OCI-M2 (cell line): ENCODE measurements around the gene DIAPH3.

Experiments
- DNase-seq: peaks from one replicate; lab custom pipeline; 2025; ENCODE audit not compliant: unreplicated experiment; lab: John Stamatoyannopoulos, UW

The DIAPH3 gene

DNA sequence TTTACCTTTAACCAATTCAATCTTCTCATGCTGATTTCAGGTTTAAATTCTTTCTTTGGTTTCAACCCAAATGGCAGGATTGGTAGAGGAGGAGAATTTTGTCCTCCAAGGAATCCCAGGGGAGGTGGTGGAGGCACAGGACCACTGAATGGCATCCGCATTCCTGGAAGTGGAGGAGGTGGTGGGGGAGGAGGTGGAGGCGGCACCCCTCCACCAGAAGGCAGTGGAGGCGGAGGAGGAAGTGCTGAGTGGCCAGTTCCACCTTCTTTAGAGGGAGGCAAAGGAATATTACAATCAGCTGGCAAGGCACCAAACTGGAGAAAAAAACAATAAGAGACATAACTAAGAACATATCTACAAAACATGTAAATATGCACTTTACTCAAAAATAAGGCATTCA lies 192.9 kb downstream of the DIAPH3 start:
- no peak for DNase-seq

DNA sequence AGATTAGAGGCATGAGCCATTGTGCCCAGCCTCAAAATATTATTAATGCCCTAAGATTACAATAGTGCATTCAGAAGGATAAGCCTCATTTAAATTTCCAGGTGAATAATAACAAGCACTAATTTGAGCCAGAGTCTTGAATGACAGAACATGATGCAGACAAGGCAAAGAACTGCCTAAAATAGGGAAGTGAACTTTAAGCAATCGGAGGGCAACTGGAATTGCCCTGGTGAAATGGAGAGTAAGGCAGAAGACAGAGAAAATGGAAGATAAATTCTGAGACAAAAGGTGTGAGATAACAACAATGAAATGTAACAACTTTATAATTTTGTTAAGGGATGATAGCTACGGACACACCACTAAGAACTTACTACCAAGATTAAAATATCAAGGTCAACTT lies 199.9 kb downstream of the DIAPH3 start:
- no peak for DNase-seq

DNA sequence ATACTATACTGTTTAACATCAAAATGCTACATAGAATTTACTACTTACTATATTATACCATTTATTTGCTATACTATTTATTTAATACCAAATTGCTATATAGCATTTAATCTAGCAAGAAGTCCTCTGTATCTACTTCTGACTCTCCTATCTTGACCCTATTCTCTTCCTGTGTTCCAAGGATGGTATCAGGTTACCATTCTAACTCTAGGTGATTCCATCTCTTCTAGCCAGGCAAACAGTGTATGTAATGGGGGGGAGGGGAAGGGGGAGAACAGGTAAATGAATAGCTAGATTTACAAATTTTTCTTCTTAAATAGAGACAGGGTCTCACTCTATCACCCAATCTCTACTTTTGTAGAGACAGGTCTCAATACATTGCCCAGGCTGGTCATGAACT lies 200.3 kb downstream of the DIAPH3 start:
- no peak for DNase-seq

DNA sequence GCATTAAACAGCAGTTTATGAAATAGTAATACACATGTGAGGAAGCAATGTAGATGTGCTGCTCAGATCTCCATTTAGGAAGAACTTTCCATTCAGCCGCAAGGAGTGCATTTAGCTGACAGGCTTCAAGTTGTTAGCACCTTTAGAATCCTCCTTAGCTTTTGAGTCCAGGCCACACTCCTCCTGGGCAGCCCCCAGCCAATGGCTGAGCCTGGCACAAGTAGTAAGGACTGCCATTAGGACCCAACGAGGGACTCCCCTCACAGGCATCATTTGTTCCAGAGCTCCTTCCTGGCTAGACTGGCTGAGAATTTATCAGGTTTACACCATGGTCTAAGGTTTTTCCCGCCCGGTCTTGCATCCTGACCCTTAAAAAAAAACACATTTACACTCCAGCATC lies 201.4 kb downstream of the DIAPH3 start:
- no peak for DNase-seq

DNA sequence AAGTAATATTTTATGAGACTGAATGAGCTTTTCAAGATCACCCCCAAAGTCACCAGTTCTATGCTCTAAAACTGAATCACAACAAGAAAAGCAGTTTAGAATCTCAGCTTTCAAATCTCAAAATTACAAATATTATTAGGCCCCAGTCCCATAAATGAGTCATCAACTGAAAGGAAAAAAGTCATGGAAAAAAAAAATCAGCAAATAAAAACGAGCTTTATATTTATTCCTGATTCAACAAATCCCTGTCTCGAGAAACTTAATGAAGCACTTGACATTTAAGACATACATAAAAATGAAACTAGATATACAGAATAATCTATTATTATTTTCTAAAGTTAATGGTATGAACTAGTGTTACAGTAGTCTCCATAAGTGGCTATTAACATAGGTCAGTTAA lies 203.0 kb downstream of the DIAPH3 start:
- no peak for DNase-seq

DNA sequence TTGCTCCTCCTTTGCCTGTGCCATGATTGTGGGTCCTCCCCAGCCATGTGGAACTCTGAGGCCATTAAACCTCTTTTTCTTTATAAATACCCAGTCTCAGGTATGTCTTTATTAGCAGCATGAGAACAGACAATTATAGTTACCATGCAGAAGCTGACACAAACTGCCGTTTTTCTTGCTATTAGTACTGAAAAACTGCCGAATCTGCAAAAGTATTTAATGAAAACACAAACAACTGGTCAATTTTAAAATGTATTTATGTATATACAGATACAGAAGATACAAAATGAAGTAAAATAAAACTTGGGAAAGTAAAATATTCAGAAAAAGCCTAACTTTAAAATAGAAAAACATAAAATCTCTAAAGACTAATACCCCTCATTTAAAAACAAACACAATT lies 206.3 kb downstream of the DIAPH3 start:
- DNase-seq, result no peak

DNA sequence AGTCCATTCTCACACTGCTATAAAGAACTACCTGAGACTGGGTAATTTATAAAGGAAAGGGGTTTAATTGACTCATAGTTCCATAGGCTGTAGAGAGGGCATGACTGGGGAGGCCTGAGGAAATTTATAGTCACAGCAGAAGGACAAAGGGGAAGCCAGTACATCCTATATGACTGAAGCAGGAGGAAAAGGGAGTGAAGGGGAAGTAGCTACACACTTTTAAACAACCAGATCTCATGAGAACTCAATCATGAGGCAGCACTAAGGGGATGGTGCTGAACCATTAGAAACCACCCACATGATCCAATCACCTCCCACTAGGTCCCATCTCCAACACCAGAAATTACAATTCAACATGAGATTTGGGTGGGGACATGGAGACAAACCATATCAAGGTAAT lies 209.1 kb downstream of the DIAPH3 start:
- DNase-seq, result no peak

DNA sequence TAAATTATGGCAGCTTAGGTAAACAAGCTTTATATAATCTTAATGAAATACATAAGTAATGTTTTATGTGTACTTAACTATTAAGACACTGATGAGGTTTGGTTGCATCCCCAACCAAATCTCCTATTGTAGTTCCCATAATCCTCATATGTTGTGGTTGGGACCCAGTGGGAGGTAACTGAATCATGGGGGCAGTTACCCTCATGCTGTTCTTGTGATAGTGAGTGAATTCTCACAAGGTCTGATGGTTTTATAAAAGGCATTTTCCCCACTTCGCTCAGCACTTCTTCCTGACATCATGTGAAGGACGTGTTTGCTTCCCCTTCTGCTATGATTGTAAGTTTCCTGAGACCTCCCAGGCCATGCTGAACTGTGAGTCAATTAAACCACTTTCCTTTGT lies 212.7 kb downstream of the DIAPH3 start:
- DNase-seq, result no peak

DNA sequence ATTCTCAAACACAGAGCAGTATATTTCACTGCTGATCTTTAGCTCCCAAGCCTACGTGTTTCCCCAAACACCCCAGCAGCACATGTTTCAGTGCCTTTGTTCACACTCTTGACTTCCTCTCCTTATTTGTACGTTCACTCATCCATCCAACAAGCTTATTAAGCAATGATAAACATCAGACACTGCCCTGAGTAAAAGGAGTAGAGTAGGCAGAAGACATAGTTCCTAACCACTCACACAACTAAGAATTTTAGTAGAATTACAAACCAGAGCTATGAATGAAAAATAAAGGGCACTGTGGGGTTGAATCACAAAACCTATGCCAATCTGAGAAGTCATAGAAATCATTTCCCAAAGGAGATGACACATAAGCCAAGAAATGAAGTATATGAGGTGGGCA lies 213.5 kb downstream of the DIAPH3 start:
- no peak for DNase-seq

DNA sequence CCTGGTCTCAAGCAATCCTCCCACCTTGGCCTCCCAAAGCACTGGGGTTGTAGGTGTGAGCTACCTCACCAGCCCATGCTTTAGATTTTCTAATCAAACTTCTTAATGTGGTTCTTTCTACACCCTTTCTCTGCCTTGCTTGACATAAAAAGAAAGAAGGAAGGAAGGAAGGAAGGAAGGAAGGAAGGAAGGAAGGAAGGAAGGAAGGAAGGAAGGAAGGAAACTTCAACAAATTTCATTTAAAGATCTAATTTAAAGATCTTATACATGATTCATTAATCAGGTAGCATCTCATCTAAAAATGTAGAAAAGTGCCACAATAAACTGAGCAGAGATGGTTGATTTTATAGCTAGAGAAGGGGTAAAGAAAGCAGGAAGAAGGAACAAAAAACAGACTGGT lies 215.0 kb downstream of the DIAPH3 start:
- no peak for DNase-seq

DNA sequence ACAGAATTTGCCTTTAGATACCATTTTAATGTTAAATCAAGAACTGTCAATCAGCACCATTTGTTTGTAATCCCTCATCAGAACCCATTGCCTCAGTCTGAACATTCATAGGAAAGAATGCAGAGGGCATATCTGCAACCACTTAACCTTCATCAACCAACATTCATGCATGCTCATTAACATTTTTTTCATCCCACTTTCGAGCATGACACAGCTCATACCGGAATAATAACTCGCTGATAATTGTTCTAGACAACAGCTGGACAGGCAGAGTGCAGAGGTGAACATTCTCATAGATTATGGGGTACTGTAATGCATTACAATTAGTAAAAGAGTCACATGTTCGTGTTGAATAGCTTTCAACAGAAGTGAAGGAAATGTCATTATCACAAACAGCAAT lies 216.8 kb downstream of the DIAPH3 start:
- DNase-seq, result no peak

DNA sequence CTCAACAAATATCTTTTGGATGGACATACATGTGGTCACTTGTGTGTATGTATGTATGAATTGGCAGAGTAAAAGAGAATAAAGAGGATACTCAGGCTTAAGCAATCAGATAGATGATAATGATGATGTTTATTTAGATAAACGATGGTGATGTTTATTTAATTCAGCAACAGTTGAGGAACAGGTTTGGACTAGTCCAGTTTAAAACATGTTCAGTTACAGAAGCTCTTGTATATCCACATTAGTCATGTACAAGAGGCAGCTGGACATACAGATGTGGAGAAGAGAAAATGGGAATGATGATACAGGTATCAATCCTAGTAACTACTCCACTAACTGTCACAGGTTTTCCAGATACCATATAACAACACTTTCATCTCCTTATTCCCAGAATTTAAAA lies 232.1 kb downstream of the DIAPH3 start:
- DNase-seq, result no peak

DNA sequence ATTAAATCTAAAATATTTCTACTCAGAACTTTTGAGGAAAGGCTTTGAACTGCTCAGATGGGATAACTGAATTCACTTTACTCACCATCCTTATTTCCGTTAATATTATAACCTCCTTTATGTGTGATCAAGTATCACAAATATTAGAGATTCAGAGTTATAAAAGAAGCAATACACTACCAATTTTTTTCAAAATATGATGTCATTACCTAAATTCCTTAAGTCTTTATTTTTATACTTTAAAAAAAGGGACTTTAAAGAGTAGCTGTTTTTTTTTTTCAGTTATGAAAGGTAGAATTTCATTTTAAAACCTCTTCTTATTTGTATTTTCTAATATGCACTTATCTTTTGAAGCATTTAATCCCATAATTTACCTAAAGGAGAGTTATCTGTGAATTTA lies 239.5 kb downstream of the DIAPH3 start:
- DNase-seq, result no peak

DNA sequence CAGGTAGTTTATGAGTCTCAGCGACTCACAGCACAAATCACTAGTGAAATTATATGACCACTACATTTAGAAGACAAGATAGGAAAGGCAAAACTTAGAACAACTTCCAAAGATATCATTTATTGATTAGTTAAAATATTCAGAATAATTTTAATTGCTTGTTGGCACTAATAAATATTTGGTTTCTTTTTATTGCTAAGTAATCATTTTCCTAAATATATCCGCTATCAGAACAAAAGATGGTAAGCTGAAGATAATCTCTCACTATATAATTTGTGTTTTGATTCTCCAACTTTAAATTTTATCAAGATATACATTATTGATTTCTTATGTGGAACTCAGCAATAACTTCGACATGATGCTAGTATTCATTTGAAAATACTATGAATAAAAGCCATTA lies 248.5 kb downstream of the DIAPH3 start:
- no peak for DNase-seq

DNA sequence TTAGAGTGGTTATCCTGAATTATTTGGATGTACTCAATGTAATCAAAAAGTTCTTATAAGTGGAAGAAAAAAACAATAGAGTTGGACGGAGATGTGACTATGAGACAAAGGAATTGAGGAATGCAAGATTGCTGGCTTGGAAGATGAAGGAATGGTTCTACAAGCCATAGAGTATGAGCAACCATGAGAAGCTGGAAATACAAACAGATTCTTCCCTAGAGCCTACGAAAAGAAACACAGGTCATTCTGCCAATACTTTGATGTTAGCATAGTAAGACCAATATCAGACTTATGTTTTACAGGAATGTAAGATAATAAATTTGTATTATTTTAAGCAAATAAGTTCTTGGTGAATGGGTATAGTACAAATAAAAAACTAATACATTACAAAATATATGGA lies 249.2 kb downstream of the DIAPH3 start:
- DNase-seq, result no peak

DNA sequence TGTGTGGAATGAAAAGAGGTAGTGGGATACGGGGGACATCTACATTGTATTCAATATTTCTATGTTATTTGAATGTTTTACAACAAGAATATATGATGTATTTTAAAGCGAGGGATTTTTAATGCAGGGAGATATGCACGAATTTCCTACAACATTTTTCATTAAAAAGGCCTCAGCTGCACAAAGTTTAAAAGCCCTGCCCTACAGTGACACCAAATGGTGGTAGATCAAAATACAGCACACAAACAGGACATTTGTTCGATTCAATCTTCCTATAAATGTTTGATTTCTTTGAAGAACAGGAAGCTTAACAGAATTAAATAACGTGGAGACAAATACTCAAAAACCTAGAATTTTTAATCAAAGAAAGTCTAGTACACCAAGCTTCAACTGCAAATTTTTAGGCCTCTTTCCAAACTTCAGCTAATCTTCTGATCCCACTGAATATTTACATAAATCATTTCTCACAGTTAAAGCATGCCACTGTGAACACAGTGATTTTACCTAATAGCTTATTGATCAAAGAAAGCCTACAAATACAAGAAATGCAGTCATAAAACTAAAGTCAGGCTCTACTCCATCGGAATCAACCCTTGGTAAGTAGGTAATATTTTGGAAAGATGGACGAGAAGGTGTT lies 257.2 kb downstream of the DIAPH3 start:
- no peak for DNase-seq

DNA sequence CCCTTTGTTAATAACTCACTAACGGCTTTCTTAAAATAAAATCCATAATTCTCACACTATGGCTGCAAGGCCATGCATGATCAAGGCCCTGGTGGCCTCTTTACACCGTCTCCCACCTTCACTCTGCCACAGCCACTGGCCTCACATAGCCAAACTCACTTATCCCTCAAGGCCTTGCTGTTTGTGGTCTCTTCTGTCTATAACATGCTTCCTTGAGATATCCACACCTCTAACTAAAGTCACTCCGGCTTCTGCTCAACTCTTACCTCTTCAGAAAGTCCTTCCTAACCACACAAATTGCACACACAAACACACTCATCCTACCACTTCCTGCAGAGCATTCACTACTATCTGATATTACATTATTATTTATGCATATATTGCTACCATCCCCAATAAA lies 262.5 kb downstream of the DIAPH3 start:
- DNase-seq, result no peak

DNA sequence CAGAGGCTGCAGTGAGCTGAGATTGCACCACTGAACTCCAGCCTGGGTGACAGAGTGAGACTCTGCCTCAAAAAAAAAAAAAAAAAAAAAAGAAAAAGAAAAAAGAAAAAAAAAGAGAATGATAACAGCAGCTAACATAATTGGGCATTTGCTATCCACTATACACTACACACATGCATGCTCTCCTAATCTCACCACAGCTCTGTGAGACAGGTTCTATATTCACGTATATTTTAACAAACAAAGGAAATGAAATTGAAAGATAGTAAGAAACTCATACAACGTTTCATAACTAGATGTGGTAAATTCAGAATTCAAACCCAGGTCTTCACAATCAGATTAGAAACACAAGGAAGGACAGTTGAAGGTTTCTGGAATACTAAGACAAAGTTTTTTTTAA lies 265.7 kb downstream of the DIAPH3 start:
- DNase-seq, result no peak

DNA sequence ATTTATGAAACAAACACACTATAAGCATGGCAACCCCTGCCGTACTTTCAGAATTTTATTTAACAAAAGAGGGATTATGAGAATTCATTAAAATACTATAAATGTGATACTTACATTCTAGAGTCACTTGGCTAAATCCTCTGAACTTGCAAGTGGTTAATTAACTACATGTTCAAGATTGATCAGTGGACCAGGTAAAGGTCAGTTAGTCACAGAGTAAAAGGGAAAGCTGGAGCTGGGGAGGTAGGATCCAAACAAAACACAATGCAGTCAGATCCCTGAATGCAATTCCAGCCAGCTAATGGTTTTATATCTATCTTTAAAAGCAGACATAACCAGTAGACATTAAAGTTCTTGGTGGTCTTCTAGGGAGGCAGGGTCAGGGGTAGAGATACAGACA lies 270.5 kb downstream of the DIAPH3 start:
- DNase-seq, result no peak

DNA sequence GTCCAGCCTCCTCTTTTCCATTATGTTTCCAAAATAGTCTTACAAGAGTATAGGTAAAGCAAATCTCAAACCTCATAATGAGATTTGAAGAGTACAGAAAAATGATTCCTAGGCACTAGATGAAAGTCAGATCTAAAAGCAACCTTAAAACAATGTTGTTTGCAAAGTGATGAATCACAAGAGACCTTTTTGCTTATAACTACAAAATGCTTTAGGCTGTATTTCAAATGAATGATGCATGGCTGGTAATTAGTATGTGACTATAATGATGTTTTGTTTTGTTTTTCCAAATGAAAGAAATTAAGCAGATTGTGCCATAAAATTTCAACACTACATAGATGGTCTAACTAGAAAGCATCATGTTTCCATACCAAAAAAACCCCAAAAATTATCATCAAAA lies 272.7 kb downstream of the DIAPH3 start:
- no peak for DNase-seq

DNA sequence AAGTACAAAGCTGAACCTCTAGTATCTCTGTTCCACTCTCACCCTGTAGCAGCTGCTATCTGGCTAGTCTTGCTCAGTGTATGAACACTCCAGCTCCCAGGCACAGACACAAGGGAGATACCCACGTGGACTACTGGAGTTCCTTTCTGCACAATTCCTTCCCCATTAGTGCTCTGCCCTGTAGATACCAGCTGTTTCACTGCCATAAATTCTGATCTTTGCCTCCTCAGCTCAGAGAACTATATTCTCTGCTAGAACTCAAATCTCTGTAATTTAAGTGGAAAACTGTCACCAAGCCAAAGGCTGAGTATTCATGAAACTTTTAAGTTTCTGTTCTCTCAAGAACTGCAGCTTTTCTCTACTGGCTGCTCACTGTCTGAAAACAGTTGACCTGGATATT lies 273.7 kb downstream of the DIAPH3 start:
- DNase-seq, result no peak

DNA sequence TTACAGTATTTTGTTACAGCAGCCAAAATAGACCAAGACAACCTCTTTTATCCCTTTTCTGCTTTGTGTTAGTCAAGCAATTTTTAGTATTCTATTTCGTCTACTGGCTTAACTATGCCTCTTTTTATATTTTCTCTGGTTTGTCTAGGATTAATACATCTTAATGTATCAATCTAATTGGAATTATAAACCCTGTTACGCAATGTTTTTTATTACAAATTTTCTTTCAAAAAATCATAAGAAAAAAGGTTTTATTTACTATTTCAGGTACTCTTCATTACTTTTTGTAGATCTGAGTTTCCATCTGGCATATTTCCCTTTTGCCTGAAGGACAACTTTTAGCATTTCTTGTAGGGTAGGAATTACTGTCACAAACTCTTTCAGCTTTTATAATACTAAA lies 275.3 kb downstream of the DIAPH3 start:
- DNase-seq, result no peak

DNA sequence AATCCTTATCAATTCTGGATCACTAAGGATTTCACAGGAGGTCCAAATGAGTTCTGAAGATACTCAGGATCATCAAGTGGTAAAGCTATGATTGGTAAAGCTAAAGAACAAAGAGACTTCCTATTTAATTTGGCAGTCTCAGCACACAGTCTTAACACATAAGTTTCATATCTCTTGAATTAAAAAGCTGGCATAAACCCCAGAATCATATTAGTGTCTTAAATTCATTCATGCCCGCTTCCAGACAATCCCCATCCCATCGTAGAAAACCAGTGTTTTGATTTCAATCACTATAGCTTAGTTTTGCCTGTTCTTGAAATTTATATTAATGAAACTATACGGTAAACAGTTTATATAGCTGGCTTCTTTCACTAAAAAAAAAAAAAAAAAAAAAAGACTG lies 278.7 kb downstream of the DIAPH3 start:
- DNase-seq, result no peak

DNA sequence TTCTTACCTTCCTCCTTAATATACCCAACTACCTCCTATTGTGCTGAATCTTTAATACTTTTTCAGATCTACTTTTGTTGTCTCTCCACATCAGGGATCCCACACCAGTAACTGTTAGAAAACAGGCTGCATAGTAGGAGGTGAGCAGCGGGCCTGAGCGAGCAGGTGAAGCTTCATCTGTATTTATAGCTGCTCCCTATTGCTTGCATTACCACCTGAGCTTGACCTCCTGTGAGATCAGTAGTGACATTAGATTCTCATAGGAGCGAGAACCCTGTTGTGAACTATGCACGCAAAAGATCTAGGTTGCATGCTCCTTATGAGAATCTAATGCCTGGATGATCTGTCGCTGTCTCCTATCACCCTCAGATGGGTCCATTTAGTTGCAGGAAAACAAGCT lies 279.8 kb downstream of the DIAPH3 start:
- DNase-seq, result no peak
